Activated CD4-positive, alpha-beta T cell treated with anti-CD3 and anti-CD28 coated beads, Interleukin-2, amount 50 U/mL, for 24 hours (primary cell): Measurements from ENCODE around the gene ARV1.
"Not testable (repeated sequence)": the region's sequence is repeated elsewhere in the genome, so short reads cannot be mapped to it uniquely, and the experiment has no call there.

Source experiments
- DNase-seq, 2 donors: peaks; one replicate each; pipeline ENCODE4 v3.0.0-alpha.2; 2020; ENCODE audit warnings: low read depth in 1 of 2, low spot score in 1 of 2

Gene ARV1

DNA sequence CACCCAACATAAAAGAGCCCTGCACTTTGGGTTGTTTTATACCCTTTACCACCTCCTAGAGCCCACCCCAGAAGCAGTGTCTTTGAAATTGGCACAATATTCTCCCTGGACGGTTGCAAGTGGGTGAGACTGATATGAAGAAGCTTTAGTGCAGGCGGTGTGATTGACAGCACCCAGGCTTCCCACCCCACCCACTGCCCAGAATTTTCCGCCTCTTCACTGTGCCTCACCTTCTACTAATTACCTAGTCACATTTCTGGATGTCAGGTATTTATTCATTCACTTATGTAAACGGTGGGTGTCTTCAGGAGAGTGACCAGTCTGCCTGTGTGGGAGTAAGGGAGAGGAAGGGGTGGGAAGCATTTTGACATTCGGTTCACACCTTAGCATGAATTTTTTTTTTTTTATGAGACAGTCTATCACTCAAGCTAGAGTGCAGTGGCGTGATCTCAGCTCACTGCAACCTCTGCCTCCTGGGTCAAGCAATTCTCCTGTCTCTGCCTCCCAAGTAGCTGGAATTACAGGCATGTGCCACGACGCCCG, 62.9 kb downstream of the ARV1 start:
- DNase-seq, result no peak

DNA sequence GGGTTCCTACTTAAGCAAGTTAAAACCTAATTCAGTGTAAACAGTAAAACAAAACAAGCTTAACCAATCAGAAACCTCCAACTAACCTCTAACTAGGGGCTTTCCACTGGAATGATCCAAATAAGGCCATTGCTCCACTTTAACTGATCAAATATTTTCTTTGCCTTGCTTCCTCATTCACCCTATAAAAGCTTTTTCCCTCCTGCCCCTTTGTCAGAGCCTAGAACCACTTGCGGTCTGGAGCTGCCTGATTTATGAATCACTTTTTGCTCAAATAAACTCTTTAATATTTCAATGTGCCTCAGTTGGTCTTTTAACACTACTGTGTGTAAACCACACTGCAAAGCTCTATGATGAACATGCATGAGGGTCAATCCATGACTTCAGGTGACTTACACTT, 65.7 kb downstream of the ARV1 start:
- DNase-seq, result no peak

DNA sequence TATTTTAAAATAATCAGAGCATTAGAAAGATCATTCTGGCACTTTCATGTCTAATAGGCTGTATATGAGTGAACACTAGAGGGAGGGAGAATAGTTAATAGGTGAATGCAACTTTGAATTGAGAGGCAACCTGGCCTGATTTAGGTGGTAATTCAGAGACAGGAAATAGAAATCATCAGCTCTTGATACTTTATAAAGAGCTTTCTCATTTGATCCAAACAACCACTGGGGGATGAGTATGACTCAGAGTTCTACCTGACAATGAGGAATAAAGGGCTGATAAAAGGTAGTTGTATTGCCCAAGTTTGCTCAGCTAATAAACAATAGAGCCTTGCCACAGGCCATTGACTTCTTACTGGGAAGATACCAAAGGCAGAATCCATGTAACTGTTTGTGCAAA, 66.4 kb downstream of the ARV1 start:
- no peak for DNase-seq

DNA sequence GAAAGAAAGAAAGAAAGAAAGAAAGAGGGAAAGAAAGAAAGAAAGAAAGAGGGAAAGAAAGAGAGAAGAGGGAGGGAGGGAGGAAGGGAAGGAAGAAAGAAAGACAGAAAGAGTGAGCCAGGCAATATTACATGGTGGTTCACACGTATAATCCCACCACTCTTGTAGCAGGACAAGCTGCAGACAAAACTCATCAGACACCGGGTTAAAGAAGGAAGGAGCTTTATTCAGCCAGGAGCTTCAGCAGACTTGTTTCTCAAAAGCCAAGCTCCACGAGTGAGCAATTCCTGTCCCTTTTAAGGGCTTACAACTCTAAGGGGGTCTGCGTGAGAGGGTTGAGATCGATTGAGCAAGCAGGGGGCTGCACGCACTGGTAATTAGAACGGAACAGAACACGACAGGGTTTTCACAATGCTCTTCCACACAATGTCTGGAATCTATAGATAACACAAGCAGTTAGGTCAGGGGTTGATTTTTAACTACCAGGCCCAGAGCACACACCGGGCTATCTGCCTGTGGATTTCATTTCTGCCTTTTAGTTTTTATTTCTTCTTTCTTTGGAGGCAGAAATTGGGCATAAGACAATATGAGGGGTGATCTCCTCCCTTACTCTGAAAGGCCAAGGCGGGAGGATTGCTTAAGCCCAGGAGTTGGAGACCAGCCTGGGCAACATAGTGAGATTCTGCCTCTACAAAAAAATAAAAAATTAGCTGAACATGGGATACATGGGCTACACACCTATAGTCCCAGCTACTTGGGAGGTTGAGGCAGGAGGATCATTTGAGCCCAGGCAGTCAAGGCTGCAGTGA, 67.2 kb downstream of the ARV1 start:
- DNase-seq, result not testable (repeated sequence)

DNA sequence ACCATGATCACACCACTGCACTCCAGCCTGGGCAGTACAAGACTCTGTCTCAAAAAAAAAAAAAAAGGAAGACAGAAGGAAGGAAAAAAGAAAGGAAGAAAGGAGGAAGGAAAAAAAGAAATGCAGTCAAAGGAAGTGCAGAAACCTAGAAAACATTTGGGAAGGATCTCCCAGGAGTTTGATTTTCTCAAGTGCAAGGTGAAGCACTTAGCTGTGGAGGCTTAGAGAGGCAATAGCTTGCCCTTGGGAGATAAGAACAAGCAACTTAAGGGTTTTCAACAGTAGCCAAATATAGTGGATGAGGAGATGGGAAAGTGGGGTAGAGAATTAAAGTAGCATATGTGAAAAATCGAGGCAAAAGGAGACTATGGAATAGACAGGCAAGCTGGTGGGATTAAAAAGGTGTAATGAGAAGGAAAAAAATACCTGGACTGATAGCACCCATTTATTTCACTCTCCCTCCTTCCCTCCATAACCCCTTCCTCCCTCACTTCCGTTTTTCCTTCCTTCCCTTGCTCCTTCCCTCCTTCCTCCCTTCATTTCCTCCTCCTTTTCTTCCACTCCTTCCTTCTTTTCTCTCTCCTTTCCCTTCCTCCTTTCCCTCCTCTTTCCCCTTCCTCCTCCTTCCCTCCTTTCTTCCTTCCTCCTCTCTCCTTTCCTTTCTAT, 68.0 kb downstream of the ARV1 start:
- DNase-seq, result no peak

DNA sequence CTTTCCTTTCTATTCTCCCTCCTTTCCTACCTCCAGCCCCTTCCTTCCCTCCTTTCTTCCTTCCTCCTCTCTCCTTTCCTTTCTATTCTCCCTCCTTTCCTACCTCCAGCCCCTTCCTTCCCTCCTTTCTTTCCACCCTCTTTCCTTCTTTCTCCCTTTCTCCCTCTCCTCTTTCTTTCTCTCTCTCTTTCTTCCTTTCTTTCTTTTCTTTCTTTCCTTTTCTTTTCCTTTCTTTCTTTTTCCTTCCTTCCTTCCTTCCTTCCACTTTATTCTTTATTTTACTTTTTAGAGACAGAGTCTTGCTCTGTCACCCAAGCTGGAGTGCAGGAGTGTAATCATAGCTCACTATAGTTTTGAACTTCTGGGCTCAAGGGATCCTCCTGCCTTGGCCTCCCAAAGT, 68.6 kb downstream of the ARV1 start:
- DNase-seq, result not testable (repeated sequence)

DNA sequence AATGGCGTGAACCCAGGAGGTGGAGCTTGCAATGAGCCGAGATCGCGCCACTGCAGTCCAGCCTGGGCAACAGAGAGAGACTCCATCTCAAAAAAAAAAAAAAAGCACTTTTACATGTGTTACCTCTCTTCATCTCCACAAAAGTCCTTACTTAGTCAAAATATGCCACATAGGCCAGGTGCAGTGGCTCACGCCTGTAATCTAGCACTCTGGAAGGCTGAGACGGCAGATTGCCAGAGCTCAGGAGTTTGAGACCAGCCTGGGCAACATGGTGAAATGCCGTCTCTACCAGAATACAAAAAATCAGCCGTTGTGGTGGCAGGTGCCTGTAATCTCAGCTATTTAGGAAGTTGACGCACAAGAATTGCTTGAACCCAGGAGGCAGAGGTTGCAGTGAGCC, 69.5 kb downstream of the ARV1 start:
- DNase-seq, result not testable (repeated sequence)

DNA sequence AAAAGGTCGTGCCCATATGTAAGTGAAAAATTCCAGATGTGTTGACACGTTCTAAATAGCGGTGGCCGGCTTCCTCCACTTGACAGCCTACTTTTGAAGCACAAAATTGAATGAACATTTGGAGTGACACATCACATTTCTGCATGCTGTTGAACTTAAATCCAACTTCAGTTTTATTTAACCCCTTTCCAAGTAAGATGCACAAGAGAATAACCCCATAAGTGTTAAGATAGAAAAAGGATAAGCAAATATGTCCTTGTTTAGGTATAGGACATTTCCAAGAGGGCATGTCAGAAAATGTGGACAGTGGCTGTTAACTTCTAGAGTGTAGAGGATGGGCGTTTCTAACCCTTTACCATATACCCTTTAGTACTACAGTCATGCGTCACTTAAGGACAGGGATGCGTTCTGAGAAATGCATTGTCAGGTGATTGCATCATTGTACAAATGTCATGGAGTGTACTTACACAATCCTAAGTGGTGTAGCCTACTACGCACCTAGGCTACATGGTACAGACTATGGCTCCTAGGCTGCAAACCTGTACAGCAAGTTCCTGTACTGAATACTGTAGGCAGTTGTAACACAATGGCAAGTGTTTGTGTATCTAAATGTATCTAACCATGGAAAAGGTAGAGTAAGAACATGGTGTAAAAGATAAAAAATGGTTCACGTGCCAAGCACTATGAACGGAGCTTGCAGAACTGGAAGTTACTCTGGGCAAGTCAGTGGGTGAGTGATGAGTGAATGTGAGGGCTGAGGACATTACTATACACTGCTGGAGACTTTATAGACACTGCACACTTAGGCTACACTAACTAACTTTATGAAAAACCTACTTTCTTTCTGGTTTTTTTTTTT, 70.5 kb downstream of the ARV1 start:
- DNase-seq, result no peak
